ENCODE measurements around the gene OR2T35. TPM values are rescaled to one million over a fixed set of nuclear protein-coding genes. Genes with fewer than 3 reads are reported as not detected.
"Not testable (repeated sequence)": the region's sequence is repeated elsewhere in the genome, so short reads cannot be mapped to it uniquely, and the experiment has no call there.

The OR2T35 gene
- under 0.01 TPM for total RNA-seq

- not testable (repeated sequence) for FAIRE-seq; DNase-seq (ENCODE audit: low spot score in 2 of 2)
Observed at GRCh38 chr1:248645178-248645577, at the start of gene OR2T35. TSS of gene OR2T35 (minus strand) at chr1:248645278. CDS start at chr1:248639258, 6,020 bp downstream.

GRCh38 chr1:248691567-248692155 lies 46.6 kb upstream of the OR2T35 start:
- FAIRE-seq (no peak), DNase-seq (ENCODE audit: low spot score in 2 of 2) (no peak)

- FAIRE-seq (no peak), DNase-seq (ENCODE audit: low spot score in 2 of 2) (no peak)
Observed at GRCh38 chr1:248688527-248689298, 43.6 kb upstream of the OR2T35 start.

GRCh38 chr1:248686815-248687214 lies 41.7 kb upstream of the OR2T35 start:
- FAIRE-seq (no peak), DNase-seq (ENCODE audit: low spot score in 2 of 2) (no peak)

- no peak for FAIRE-seq
- DNase-seq (ENCODE audit: low spot score in 2 of 2) = no peak
Observed at GRCh38 chr1:248681651-248682050, 36.6 kb upstream of the OR2T35 start.

GRCh38 chr1:248670003-248670402 lies 24.9 kb upstream of the OR2T35 start:
- no peak for FAIRE-seq

GRCh38 chr1:248663453-248664328 lies 18.6 kb upstream of the OR2T35 start:
- not testable (repeated sequence) for FAIRE-seq; DNase-seq (ENCODE audit: low spot score in 2 of 2)

More at GRCh38 chr1:248670003-248670402, 24.9 kb upstream of the OR2T35 start:
- DNase-seq (ENCODE audit: low spot score in 2 of 2) = no peak

- DNase-seq (ENCODE audit: low spot score in 2 of 2); FAIRE-seq: not testable (repeated sequence)
Observed at GRCh38 chr1:248656797-248657196, 11.7 kb upstream of the OR2T35 start.

GRCh38 chr1:248655354-248655753 lies 10.3 kb upstream of the OR2T35 start, which contains the start of gene OR2T27:
TSS of gene OR2T27 (minus strand) at chr1:248655528. CDS start at chr1:248650884, 4,644 bp downstream.
- not testable (repeated sequence) for FAIRE-seq; DNase-seq (ENCODE audit: low spot score in 2 of 2)

GRCh38 chr1:248648770-248649536 lies 3.9 kb upstream of the OR2T35 start:
- DNase-seq (ENCODE audit: low spot score in 2 of 2); FAIRE-seq: not testable (repeated sequence)

- not testable (repeated sequence) for FAIRE-seq; DNase-seq (ENCODE audit: low spot score in 2 of 2)
Observed at GRCh38 chr1:248642971-248643651, 2.0 kb downstream of the OR2T35 start.

- DNase-seq (ENCODE audit: low spot score in 2 of 2); FAIRE-seq: not testable (repeated sequence)
Observed at GRCh38 chr1:248641583-248641982, 3.5 kb downstream of the OR2T35 start.

- DNase-seq (ENCODE audit: low spot score in 2 of 2); FAIRE-seq: not testable (repeated sequence)
Observed at GRCh38 chr1:248640906-248641305, 4.2 kb downstream of the OR2T35 start.

GRCh38 chr1:248639652-248640051 lies 5.4 kb downstream of the OR2T35 start:
- not testable (repeated sequence) for DNase-seq (ENCODE audit: low spot score in 2 of 2); FAIRE-seq

GRCh38 chr1:248636612-248637011 lies 8.5 kb downstream of the OR2T35 start:
- DNase-seq (ENCODE audit: low spot score in 2 of 2); FAIRE-seq: not testable (repeated sequence)

GRCh38 chr1:248634991-248635390 lies 10.1 kb downstream of the OR2T35 start, which contains the start of gene OR2T11:
TSS of gene OR2T11 (minus strand) at chr1:248635091. CDS start at chr1:248627128, 7,963 bp downstream.
- DNase-seq (ENCODE audit: low spot score in 2 of 2); FAIRE-seq: not testable (repeated sequence)

GRCh38 chr1:248631354-248632008 lies 13.6 kb downstream of the OR2T35 start:
- no peak for DNase-seq (ENCODE audit: low spot score in 2 of 2)
- no peak for FAIRE-seq

GRCh38 chr1:248630551-248630950 lies 14.5 kb downstream of the OR2T35 start:
- DNase-seq (ENCODE audit: low spot score in 2 of 2) = no peak
- no peak for FAIRE-seq

Measured in frontal cortex (tissue), 4 donors.